A673 (cell line): ENCODE results near the gene DOK6. TPM values are rescaled to one million over a fixed set of nuclear protein-coding genes. Genes with fewer than 3 reads are reported as not detected.
A peak's percentile ranks its signal among the peaks of the same experiment; 100 is the strongest.

ENCODE experiments used
- Bru-seq: library from RNA; stranded (reverse); fragments of 400-500 nt; gene quantifications from one replicate; lab custom pipeline; 2021; lab: Mats Ljungman, UMichigan
- BruChase-seq, 2 experiments: library from RNA; stranded (reverse); fragments of 400-500 nt; gene quantifications; one replicate each; lab custom pipeline; 2021; lab: Mats Ljungman, UMichigan
- BruUV-seq: library from RNA; stranded (reverse); fragments of 400-500 nt; replicated peaks from 2 replicates; lab custom pipeline; 2021; lab: Mats Ljungman, UMichigan
- CTCF ChIA-PET: fragments of 300-600 bp; sonication (Branson Sonifier 250); formaldehyde crosslinking; loops from one replicate; lab custom pipeline; 2022; ENCODE audit warnings: antibody characterized with exemption; lab: Charles Lee
- POLR2A ChIA-PET: fragments of 300-600 bp; sonication (Branson Sonifier 250); formaldehyde crosslinking; loops from one replicate; lab custom pipeline; 2022; ENCODE audit warnings: antibody characterized with exemption; ENCODE audit not compliant: low non-redundant PET; lab: Charles Lee
- DNase-seq: peaks from one replicate; pipeline ENCODE4 v3.0.0-alpha.2; 2015; ENCODE audit warnings: low spot score
- H3K27ac ChIP-seq: fragments of 200-600 bp; sonication (generic); 2 replicates; pipeline ENCODE4 v1.5.1; 2016; ENCODE audit warnings: mixed run types, low read depth, mild to moderate bottlenecking, mixed read lengths, antibody characterized with exemption, low read length; ENCODE audit not compliant: poor library complexity, severe bottlenecking
- H3K27me3 ChIP-seq: fragments of 200-600 bp; sonication (generic); replicated peaks from 2 replicates; pipeline ENCODE4 v1.6.1; 2017; ENCODE audit warnings: mixed run types, low read depth, mild to moderate bottlenecking, mixed read lengths, antibody characterized with exemption, low read length; ENCODE audit not compliant: insufficient read depth, poor library complexity
- H3K36me3 ChIP-seq: fragments of 200-600 bp; sonication (generic); 2 replicates; pipeline ENCODE4 v1.6.1; 2016; ENCODE audit warnings: mixed run types, mild to moderate bottlenecking, mixed read lengths, antibody characterized with exemption, low read length; ENCODE audit not compliant: insufficient read depth, poor library complexity, severe bottlenecking
- H3K4me1 ChIP-seq: fragments of 200-600 bp; sonication (generic); 2 replicates; pipeline ENCODE4 v1.6.1; 2017; ENCODE audit warnings: mixed run types, mild to moderate bottlenecking, mixed read lengths, antibody characterized with exemption, low read length; ENCODE audit not compliant: insufficient read depth, poor library complexity, severe bottlenecking
- H3K4me3 ChIP-seq: fragments of 200-600 bp; sonication (generic); 2 replicates; pipeline ENCODE4 v1.5.1; 2016; ENCODE audit warnings: low read depth, mixed run types, mild to moderate bottlenecking, mixed read lengths, low read length; ENCODE audit not compliant: poor library complexity, severe bottlenecking
- H3K9me3 ChIP-seq: fragments of 200-600 bp; sonication (generic); 2 replicates; pipeline ENCODE4 v1.6.1; 2016; ENCODE audit warnings: mixed run types, low read depth, mild to moderate bottlenecking, mixed read lengths, antibody characterized with exemption, low read length; ENCODE audit not compliant: poor library complexity, severe bottlenecking
- EZH2 ChIP-seq: fragments of 200-600 bp; sonication (generic); IDR thresholded peaks from 2 replicates; pipeline ENCODE4 v1.6.1; 2017; ENCODE audit warnings: borderline replicate concordance, low read depth, mild to moderate bottlenecking, mixed read lengths, antibody characterized with exemption, low read length; ENCODE audit not compliant: poor library complexity, severe bottlenecking
- intact Hi-C: fragments of 100-400 bp; cut with micrococcal nuclease; formaldehyde crosslinking; loops from one replicate; pipeline ENCODE4 v1.10.0; 2022; ENCODE audit not compliant: unreplicated experiment
- long read RNA-seq: library from polyadenylated mRNA; stranded (forward); transcript quantifications from one replicate; pipeline ENCODE4 v2.0.0, GENCODE V29; 2022
- total RNA-seq: library from RNA; stranded (reverse); gene quantifications from 2 replicates; pipeline ENCODE4 v1.2.3, GENCODE V29; 2021
- TF ChIP-seq, protein P1 (sequence below): fragments of 300-800, 200-600 bp; sonication (generic); conservative IDR thresholded peaks from 2 replicates; pipeline ENCODE4 v1.5.1; 2017; ENCODE audit warnings: low read depth, mild to moderate bottlenecking, antibody characterized with exemption, low read length, moderate library complexity, mixed read lengths

The DOK6 gene
- total RNA-seq (13.7 and 17.0 TPM in 2 replicates), Bru-seq, nascent RNA (percentile 71 among the genes with signal in this experiment), BruChase-seq, experiment 1, labeled RNA remaining after a 2-hour chase (percentile 66 among the genes with signal in this experiment), BruChase-seq, experiment 2, labeled RNA remaining after a 6-hour chase (percentile 59 among the genes with signal in this experiment)
- long read RNA-seq, full-length matches to known transcripts = 23 of 51 reads
- long read RNA-seq, partial matches to known transcripts = 13 of 51 reads
- long read RNA-seq, other reads (novel, unspliced or antisense) = 15 of 51 reads

DNA sequence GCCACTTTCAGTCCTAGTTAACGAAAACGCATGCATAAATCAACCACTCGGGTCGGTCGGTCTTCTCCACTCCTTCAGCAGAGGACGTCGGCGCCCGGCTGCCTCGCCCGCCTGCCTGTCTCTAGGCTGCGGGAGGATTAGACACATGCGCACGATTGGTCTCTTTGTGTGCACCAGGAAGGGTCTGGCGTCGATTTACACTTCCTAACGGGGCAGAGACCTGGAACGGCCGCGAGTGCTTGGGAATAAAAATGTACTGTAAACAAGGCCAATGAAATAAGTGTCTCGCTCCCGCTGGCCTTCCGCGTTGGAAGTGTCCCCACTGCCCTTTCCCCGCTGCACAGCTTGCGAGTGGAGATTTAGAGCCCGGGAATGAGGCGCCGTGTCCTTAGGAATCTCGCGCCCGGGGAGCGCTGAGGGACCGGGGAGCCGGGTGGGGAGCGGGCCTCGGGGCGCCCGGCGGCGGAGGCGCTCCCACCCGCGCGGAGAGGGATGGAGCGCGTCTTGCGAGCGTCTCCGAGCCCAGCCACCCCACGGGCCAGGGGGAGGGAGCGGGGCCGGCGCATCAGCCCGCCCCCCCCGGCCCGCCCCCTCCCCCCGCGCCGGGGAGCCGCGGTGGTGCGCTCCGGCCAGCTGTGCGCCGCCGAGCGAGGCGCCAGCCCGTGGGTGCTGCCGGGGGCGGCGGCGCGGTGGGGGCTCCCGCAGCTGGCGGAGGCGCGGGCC is at the start of gene DOK6:
TSS of gene DOK6 (plus strand) at position 636 of the 723 bp plus-strand sequence.
- H3K4me1 ChIP-seq = no peaks in the 10 kb centered on the region
- no peaks in the 10 kb centered on the region for H3K36me3 ChIP-seq
- peak; percentile 93 for DNase-seq
- intact Hi-C loops = loop anchor here (10.0 kb wide), 1 partner anchor 556 kb away; no protein-coding TSS in a partner anchor
- no peaks in the 10 kb centered on the region for H3K9me3 ChIP-seq
- TF ChIP-seq EZH2 = no peak
- TF ChIP-seq, protein P1, sequence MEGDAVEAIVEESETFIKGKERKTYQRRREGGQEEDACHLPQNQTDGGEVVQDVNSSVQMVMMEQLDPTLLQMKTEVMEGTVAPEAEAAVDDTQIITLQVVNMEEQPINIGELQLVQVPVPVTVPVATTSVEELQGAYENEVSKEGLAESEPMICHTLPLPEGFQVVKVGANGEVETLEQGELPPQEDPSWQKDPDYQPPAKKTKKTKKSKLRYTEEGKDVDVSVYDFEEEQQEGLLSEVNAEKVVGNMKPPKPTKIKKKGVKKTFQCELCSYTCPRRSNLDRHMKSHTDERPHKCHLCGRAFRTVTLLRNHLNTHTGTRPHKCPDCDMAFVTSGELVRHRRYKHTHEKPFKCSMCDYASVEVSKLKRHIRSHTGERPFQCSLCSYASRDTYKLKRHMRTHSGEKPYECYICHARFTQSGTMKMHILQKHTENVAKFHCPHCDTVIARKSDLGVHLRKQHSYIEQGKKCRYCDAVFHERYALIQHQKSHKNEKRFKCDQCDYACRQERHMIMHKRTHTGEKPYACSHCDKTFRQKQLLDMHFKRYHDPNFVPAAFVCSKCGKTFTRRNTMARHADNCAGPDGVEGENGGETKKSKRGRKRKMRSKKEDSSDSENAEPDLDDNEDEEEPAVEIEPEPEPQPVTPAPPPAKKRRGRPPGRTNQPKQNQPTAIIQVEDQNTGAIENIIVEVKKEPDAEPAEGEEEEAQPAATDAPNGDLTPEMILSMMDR = no peak
- no TSS peak for BruUV-seq
- ChIA-PET POLR2A (no interaction called here), CTCF (no interaction called here)
- H3K27ac ChIP-seq = peak within 1 kb of the TSS; percentile 66
- no peaks in the 10 kb centered on the region for H3K27me3 ChIP-seq
- peak within 1 kb of the TSS; percentile 62 for H3K4me3 ChIP-seq

DNA sequence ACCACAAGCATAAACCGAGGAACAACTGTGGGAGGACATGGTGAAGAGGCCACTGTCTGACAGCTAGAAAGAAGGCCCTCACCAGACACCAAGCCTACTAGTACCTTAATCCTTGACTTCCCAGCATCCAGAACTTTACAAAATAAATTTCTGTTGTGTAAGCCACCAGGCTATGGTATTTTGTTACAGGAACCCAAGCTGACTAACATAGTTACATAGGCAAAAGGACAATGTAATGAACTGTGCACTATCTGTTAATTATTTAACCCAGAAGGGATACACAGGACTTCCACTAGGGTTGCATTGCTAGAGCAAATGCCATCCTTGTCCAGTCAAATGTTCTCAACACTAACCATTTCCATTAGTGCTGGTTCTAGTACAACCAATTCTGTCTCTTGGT is 47.7 kb upstream of the DOK6 start:
- no peaks in the 10 kb centered on the region for H3K4me1 ChIP-seq
- no TSS peak for BruUV-seq
- TF ChIP-seq, protein P1 = no peak
- TF ChIP-seq EZH2 = no peak
- intact Hi-C loops = no loop called here
- ChIA-PET POLR2A (no interaction called here), CTCF (no interaction called here)
- no peak overlapping the region for H3K27ac ChIP-seq
- H3K4me3 ChIP-seq = no peak overlapping the region
- DNase-seq = no peak
- H3K36me3 ChIP-seq = no peaks in the 10 kb centered on the region
- no peaks in the 10 kb centered on the region for H3K9me3 ChIP-seq
- no peaks in the 10 kb centered on the region for H3K27me3 ChIP-seq

DNA sequence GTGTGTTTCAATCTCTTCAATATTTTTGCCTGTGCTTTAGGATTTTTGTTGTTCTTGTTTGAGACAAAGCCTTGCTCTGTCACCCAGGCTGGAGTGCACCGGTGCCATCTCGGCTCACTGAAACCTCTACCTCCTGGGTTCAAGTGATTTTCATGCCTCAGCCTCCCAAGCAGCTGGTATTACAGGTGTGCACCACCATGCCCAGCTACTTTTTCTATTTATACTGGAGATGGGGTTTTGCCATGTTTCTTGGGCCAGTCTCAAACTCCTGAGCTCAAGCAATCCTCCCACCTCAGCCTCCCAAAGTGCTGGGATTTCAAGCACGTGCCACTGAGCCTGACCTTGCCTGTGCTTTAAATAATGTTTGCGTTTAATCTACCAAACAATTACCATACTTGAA is 43.1 kb upstream of the DOK6 start:
- Histone ChIP-seq H3K4me1 (no peaks in the 10 kb centered on the region), H3K4me3 (no peak overlapping the region), H3K9me3 (no peaks in the 10 kb centered on the region), H3K36me3 (no peaks in the 10 kb centered on the region), H3K27me3 (no peaks in the 10 kb centered on the region), H3K27ac (no peak overlapping the region)
- ChIA-PET CTCF (no interaction called here), POLR2A (no interaction called here)
- DNase-seq = no peak
- BruUV-seq = no TSS peak
- intact Hi-C loops = no loop called here
- TF ChIP-seq, protein P1 = no peak
- no peak for TF ChIP-seq EZH2
